ENCODE data around the gene MALRD1.
"Not testable (repeated sequence)": the region's sequence is repeated elsewhere in the genome, so short reads cannot be mapped to it uniquely, and the experiment has no call there.

MALRD1 gene

DNA sequence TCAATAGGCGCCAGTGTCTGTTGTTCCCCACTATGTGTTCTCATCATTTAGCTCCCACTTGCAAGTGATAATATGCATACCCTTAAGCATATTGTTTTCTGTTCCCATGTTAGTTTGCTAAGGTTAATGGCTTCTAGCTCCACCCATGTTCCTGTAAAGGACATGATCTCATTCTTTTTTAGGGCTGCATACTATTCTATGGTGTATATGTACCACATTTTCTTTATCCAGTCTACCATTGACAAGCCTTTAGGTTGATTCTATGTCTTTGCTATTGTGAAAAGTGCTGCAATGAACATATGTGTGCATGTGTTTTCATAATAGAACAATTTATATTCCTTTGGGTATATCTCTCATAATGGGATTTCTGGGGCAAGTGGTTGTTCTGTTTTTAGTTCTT, 689.8 kb downstream of the MALRD1 start:
- H3K4me3 ChIP-seq (ENCODE audit: low read depth, low read length): no peak overlapping the region
- no peak for DNase-seq (ENCODE audit: low read depth, low spot score)
- TF ChIP-seq CTCF (IDR thresholded peaks at IDR 0.05; ENCODE audit: low read depth, low read length): no peak
- in situ Hi-C loops (cut with HindIII; ENCODE audit: low sequenced_read_pairs): no loop called here

DNA sequence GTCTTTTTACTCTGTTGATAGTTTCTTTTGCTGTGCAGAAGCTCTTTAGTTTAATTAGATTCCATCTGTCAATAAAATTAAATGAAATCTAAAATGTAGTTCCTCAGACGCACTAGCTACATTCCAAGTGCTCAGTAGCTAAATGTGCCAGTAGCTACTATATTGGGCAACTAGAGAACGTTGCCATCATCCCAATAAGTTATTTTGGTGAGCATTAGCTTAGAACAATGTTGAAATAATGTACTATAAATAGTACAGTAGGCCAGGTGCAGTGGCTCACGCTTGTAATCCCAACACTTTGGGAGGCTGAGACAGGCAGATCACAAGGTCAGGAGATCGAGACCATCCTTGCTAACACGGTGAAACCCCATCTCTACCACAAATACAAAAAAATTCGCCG, 690.6 kb downstream of the MALRD1 start:
- DNase-seq (ENCODE audit: low read depth, low spot score); H3K4me3 ChIP-seq (ENCODE audit: low read depth, low read length); in situ Hi-C loops (cut with HindIII; ENCODE audit: low sequenced_read_pairs): not testable (repeated sequence)

DNA sequence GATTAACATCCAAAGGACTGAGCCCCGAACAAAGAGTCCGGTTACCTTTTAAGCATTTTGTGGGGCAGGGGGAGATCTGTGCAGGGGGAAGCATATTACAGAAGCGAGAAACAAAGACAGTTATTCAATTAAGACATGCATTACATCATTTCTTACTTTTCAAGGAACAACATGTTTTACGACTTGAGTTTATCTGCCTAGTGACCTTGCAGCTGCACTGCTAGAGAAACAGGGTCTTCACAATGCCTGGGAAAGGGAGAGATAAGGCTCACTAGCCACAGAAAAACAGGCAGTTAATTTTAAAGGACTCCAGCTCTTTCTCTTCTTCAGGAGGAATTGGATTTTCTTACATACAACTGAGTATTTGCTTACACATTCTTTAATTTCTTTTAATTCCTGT, 693.5 kb downstream of the MALRD1 start:
- in situ Hi-C loops (cut with HindIII; ENCODE audit: low sequenced_read_pairs); H3K4me3 ChIP-seq (ENCODE audit: low read depth, low read length); DNase-seq (ENCODE audit: low read depth, low spot score): not testable (repeated sequence)

DNA sequence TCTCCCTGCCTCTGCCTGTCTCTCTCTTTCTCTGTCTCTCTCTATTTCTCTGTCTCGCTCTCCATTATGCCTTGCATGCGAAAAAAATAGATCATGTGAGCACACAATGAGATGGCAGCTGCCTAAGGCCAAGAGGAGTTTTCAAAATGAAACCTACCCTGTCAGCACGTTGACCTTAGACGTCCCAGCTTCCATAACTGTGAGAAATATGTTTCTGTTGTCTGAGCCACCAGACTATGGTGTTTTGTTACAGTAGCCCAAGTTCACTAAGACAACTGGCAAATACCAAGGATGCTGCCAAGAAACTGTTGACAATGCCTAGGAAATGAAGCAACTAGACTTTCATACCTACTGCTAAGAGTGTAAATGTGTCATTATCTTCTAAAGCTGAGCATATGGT, 697.1 kb downstream of the MALRD1 start:
- in situ Hi-C loops (cut with HindIII; ENCODE audit: low sequenced_read_pairs): no loop called here
- no peak for TF ChIP-seq CTCF (IDR thresholded peaks at IDR 0.05; ENCODE audit: low read depth, low read length)
- no peak overlapping the region for H3K4me3 ChIP-seq (ENCODE audit: low read depth, low read length)
- peak; percentile 12 for DNase-seq (ENCODE audit: low read depth, low spot score)

- no peak overlapping the region for H3K4me3 ChIP-seq (ENCODE audit: low read depth, low read length)
- in situ Hi-C loops (cut with HindIII; ENCODE audit: low sequenced_read_pairs): no loop called here
- peak; percentile 71 for DNase-seq (ENCODE audit: low read depth, low spot score)
- no peak for TF ChIP-seq CTCF (IDR thresholded peaks at IDR 0.05; ENCODE audit: low read depth, low read length)
Observed at GRCh38 chr10:19749185-19749729, 700.7 kb downstream of the MALRD1 start.

DNA sequence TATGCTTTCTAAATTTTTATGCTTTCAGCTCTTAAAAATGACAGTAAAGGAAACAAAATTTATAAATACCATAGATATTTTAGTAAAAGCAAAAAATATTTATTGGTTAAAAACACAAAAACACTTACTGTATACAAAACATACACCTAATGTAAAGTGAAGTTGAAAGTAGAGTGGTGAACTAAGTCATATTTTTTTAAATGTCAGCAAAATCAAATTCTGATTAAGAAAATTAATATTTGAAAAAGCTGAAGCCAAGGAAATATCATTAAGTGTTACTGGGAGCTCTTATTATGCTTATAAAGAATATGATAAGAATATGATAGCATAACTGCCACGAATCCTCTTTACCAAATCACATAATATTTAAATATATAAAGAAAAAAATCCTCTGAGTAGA, 702.4 kb downstream of the MALRD1 start:
- H3K4me3 ChIP-seq (ENCODE audit: low read depth, low read length): no peak overlapping the region
- in situ Hi-C loops (cut with HindIII; ENCODE audit: low sequenced_read_pairs): no loop called here
- DNase-seq (ENCODE audit: low read depth, low spot score): no peak
- no peak for TF ChIP-seq CTCF (IDR thresholded peaks at IDR 0.05; ENCODE audit: low read depth, low read length)

- in situ Hi-C loops (cut with HindIII; ENCODE audit: low sequenced_read_pairs): no loop called here
- no peak for DNase-seq (ENCODE audit: low read depth, low spot score)
- H3K4me3 ChIP-seq (ENCODE audit: low read depth, low read length): no peak overlapping the region
- no peak for TF ChIP-seq CTCF (IDR thresholded peaks at IDR 0.05; ENCODE audit: low read depth, low read length)
Observed at GRCh38 chr10:19756919-19757318, 708.3 kb downstream of the MALRD1 start.

GRCh38 chr10:19762026-19762425, 713.4 kb downstream of the MALRD1 start:
- no peak for TF ChIP-seq CTCF (IDR thresholded peaks at IDR 0.05; ENCODE audit: low read depth, low read length)
- DNase-seq (ENCODE audit: low read depth, low spot score): peak; percentile 3
- in situ Hi-C loops (cut with HindIII; ENCODE audit: low sequenced_read_pairs): no loop called here
- no peak overlapping the region for H3K4me3 ChIP-seq (ENCODE audit: low read depth, low read length)

All from astrocyte of the spinal cord (primary cell).